PC-9 (cell line): ENCODE results near the gene FAM193B. TPM values are rescaled to one million over a fixed set of nuclear protein-coding genes. Genes with fewer than 3 reads are reported as not detected.
"Not testable (repeated sequence)": the region's sequence is repeated elsewhere in the genome, so short reads cannot be mapped to it uniquely, and the experiment has no call there.

Experiments used
- BruUV-seq: library from RNA; stranded (reverse); fragments of 400-500 nt; replicated peaks from 2 replicates; lab custom pipeline; 2021; lab: Mats Ljungman, UMichigan
- CTCF ChIA-PET: fragments of 300-600 bp; sonication (Branson Sonifier 250); formaldehyde crosslinking; loops from one replicate; lab custom pipeline; 2022; ENCODE audit warnings: antibody characterized with exemption; lab: Charles Lee
- POLR2A ChIA-PET: fragments of 300-600 bp; sonication (Branson Sonifier 250); formaldehyde crosslinking; loops from one replicate; lab custom pipeline; 2022; ENCODE audit warnings: antibody characterized with exemption; ENCODE audit not compliant: unreplicated experiment; lab: Charles Lee
- DNase-seq, 2 experiments: peaks; one replicate each; pipeline versions ENCODE4 v3.0.0 to v3.0.0-alpha.2; 2015 to 2022; ENCODE audit warnings: mixed read lengths in 1 of 2
- H2AFZ ChIP-seq: fragments of 200-600 bp; sonication (generic); 2 replicates; pipeline ENCODE4 v1.8.1; 2017; ENCODE audit warnings: antibody characterized with exemption
- H3F3A ChIP-seq: fragments of 200-600 bp; sonication (generic); 2 replicates; pipeline ENCODE4 v1.8.1; 2017; ENCODE audit warnings: antibody characterized with exemption, mild to moderate bottlenecking, low read depth; ENCODE audit not compliant: insufficient read depth
- H3K27ac ChIP-seq: fragments of 200-600 bp; sonication (generic); 2 replicates; pipeline ENCODE4 v1.6.1; 2016; ENCODE audit warnings: mixed run types
- H3K27me3 ChIP-seq: fragments of 200-600 bp; sonication (generic); 2 replicates; pipeline ENCODE4 v1.6.1; 2016; ENCODE audit warnings: low read depth, mixed run types; ENCODE audit not compliant: insufficient read depth
- H3K36me3 ChIP-seq: fragments of 200-600 bp; sonication (generic); 2 replicates; pipeline ENCODE4 v1.6.1; 2016; ENCODE audit warnings: low read depth, mixed run types
- H3K4me1 ChIP-seq: fragments of 200-600 bp; sonication (generic); replicated peaks from 2 replicates; pipeline ENCODE4 v1.6.1; 2016; ENCODE audit warnings: mixed run types; ENCODE audit not compliant: insufficient read depth
- H3K4me2 ChIP-seq: fragments of 200-600 bp; sonication (generic); 2 replicates; pipeline ENCODE4 v1.6.1; 2017; ENCODE audit warnings: mixed run types
- H3K4me3 ChIP-seq: fragments of 200-600 bp; sonication (generic); 2 replicates; pipeline ENCODE4 v1.6.1; 2016; ENCODE audit warnings: mixed run types
- H3K79me2 ChIP-seq: fragments of 200-600 bp; sonication (generic); 2 replicates; pipeline ENCODE4 v1.6.1; 2017; ENCODE audit warnings: low read depth, mixed run types
- H3K9me2 ChIP-seq: fragments of 200-600 bp; sonication (generic); 2 replicates; pipeline ENCODE4 v1.8.1; 2017; ENCODE audit warnings: mild to moderate bottlenecking; ENCODE audit not compliant: insufficient read depth
- H3K9me3 ChIP-seq: fragments of 200-600 bp; sonication (generic); 2 replicates; pipeline ENCODE4 v1.8.1; 2016; ENCODE audit warnings: low read depth; ENCODE audit not compliant: insufficient read depth
- H4K20me1 ChIP-seq: fragments of 200-600 bp; sonication (generic); 2 replicates; pipeline ENCODE4 v1.8.1; 2017; ENCODE audit not compliant: insufficient read depth
- EZH2 ChIP-seq: fragments of 200-600 bp; sonication (generic); IDR thresholded peaks from 2 replicates; pipeline ENCODE4 v1.8.0; 2017; ENCODE audit warnings: antibody characterized with exemption, low read depth
- intact Hi-C: fragments of 100-400 bp; cut with micrococcal nuclease; formaldehyde crosslinking; loops from one replicate; pipeline ENCODE4 v1.10.0; 2022; ENCODE audit not compliant: unreplicated experiment
- total RNA-seq: library from RNA; stranded (reverse); gene quantifications from 2 replicates; pipeline ENCODE4 v1.2.3, GENCODE V29; 2021
- TF ChIP-seq, protein P1 (sequence below): fragments of 200-600 bp; sonication (generic); conservative IDR thresholded peaks from 2 replicates; pipeline ENCODE4 v1.6.1; 2017; ENCODE audit warnings: mixed run types, antibody characterized with exemption, mild to moderate bottlenecking, moderate library complexity

Gene FAM193B
- total RNA-seq, 1 experiment from 2014 or later: 70.4 TPM

DNA sequence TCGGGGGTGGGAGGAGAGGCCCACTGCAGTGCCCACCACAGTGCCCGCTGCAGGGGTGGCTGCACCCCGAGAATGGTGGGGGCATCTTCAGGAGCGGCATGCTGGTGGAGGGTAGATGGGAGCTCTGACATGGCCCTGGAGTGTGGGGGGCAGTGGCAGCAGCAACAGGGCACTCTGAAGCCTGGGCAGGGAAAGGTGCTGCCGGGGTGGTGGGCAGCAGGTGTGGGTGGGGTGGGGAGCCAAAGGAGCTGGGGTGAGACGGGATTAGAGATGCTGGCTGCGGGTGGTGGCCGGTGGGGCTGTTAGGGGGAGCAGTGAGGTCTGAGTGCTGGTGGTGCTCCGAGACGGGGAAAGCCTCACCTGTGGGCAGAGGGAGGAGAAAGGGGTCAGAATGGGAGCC is 18.0 kb downstream of the FAM193B start:
- no peak overlapping the region for H2AFZ ChIP-seq
- no peaks in the 10 kb centered on the region for H3K9me3 ChIP-seq
- no peak overlapping the region for H3K4me2 ChIP-seq
- H3K4me3 ChIP-seq: no peak overlapping the region
- no peaks in the 10 kb centered on the region for H3K27me3 ChIP-seq
- peaks cover 19% of the 10 kb centered on the region; the same call in 1 of the 2 replicates for H4K20me1 ChIP-seq
- intact Hi-C loops: no loop called here
- no peaks in the 10 kb centered on the region for H3K9me2 ChIP-seq
- TF ChIP-seq EZH2: no peak
- TF ChIP-seq, protein P1, sequence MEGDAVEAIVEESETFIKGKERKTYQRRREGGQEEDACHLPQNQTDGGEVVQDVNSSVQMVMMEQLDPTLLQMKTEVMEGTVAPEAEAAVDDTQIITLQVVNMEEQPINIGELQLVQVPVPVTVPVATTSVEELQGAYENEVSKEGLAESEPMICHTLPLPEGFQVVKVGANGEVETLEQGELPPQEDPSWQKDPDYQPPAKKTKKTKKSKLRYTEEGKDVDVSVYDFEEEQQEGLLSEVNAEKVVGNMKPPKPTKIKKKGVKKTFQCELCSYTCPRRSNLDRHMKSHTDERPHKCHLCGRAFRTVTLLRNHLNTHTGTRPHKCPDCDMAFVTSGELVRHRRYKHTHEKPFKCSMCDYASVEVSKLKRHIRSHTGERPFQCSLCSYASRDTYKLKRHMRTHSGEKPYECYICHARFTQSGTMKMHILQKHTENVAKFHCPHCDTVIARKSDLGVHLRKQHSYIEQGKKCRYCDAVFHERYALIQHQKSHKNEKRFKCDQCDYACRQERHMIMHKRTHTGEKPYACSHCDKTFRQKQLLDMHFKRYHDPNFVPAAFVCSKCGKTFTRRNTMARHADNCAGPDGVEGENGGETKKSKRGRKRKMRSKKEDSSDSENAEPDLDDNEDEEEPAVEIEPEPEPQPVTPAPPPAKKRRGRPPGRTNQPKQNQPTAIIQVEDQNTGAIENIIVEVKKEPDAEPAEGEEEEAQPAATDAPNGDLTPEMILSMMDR: no peak
- H3K36me3 ChIP-seq: peaks cover 10% of the 10 kb centered on the region
- CTCF ChIA-PET: interaction anchor here (0.6 kb wide), 1 partner anchor 858 kb away, joined by 8 read pairs; no protein-coding TSS in a partner anchor
- no peaks in the 10 kb centered on the region; the same call in 1 of the 2 replicates for H3F3A ChIP-seq
- H3K79me2 ChIP-seq: no peaks in the 10 kb centered on the region
- BruUV-seq: no TSS peak
- H3K27ac ChIP-seq: no peak overlapping the region
- no peaks in the 10 kb centered on the region for H3K4me1 ChIP-seq
- no peak for DNase-seq
- POLR2A ChIA-PET: interaction anchor here (0.6 kb wide), 1 partner anchor 1050 kb away, joined by 8 read pairs; no protein-coding TSS in a partner anchor

DNA sequence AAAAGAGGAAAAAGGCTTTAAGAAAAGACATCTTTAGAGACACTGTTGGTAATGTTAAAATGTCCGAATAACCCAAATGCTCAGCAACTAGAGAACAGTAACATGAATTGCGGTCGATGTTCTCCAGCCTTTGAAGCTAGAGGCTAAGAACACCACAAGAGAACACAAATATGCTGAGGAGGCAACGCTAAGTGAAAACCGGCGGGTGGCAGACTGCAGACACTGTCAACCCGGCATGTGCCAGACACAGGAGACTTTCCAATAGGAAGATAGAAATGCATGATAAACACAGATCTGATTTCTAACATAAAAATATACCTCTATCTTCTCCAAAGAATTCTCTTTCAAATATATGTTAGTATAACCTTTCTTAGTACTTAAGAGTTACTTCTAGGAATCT is 19.2 kb downstream of the FAM193B start:
- ChIA-PET POLR2A (no interaction called here), CTCF (interaction anchor here (0.6 to 0.7 kb wide), 2 partner anchors 21 to 207 kb away, joined by 3 read pairs; no protein-coding TSS in a partner anchor)
- H3K27ac ChIP-seq: no peak overlapping the region
- H3K9me2 ChIP-seq: no peaks in the 10 kb centered on the region
- H3K4me2 ChIP-seq: no peak overlapping the region
- H3K79me2 ChIP-seq: no peaks in the 10 kb centered on the region
- H3K27me3 ChIP-seq: no peaks in the 10 kb centered on the region
- H4K20me1 ChIP-seq: 0 out of 2 replicates have a peak, but pooled peaks cover 14% of the 10 kb centered on the region
- H3F3A ChIP-seq: no peaks in the 10 kb centered on the region
- H3K9me3 ChIP-seq: no peaks in the 10 kb centered on the region
- H3K4me1 ChIP-seq: no peaks in the 10 kb centered on the region
- H3K36me3 ChIP-seq: peaks cover 10% of the 10 kb centered on the region
- no peak overlapping the region for H2AFZ ChIP-seq
- H3K4me3 ChIP-seq: no peak overlapping the region
- intact Hi-C loops: no loop called here
- TF ChIP-seq, protein P1: no peak
- no peak for TF ChIP-seq EZH2
- DNase-seq: no peak
- BruUV-seq: no TSS peak

DNA sequence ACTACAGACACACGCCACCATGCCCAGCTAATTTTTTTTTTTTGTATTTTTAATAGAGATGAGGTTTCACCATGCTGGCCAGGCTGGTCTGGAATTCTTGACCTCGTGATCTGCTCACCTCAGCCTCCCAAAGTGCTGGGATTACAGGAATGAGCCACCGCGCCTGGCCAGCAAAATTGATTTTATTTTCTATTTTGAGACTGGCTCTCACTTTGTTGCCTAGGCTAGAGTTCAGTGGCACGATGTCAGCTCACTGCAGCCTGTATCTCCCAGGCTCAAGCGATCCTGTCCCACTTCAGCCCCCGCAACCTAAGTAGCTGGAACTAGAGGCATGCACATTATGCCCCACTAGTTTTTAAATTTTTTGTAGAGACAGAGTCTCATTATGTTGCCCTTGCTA is 19.9 kb downstream of the FAM193B start:
- H3K79me2 ChIP-seq, H4K20me1 ChIP-seq, H3K9me3 ChIP-seq, H2AFZ ChIP-seq, H3K9me2 ChIP-seq, H3K4me3 ChIP-seq, H3K4me2 ChIP-seq, H3K4me1 ChIP-seq, DNase-seq, H3F3A ChIP-seq, BruUV-seq, H3K27me3 ChIP-seq, H3K27ac ChIP-seq, intact Hi-C loops, POLR2A ChIA-PET: not testable (repeated sequence)
- CTCF ChIA-PET: interaction anchor here (0.6 kb wide), 2 partner anchors 21 to 583 kb away, joined by 3 to 10 read pairs; no protein-coding TSS in a partner anchor
- H3K36me3 ChIP-seq: peaks cover 10% of the 10 kb centered on the region
